Measurements from ENCODE around the gene ARL15.

ARL15 gene

GRCh38 chr5:54186108-54186507 lies 124.3 kb downstream of the ARL15 start:
- Histone ChIP-seq H3K9ac (ENCODE audit: low read depth in 1 of 2, low read length in 2 of 2) (no peak overlapping the region), H3K4me3 (ENCODE audit: low read length in 2 of 2) (no peak overlapping the region), H3K27me3 (ENCODE audit: control insufficient read depth in 2 of 2, insufficient read depth in 2 of 2, low read length in 2 of 2) (no peaks in the 10 kb centered on the region), H3K27ac (ENCODE audit: low read depth in 2 of 2, low read length in 2 of 2) (no peak overlapping the region), H3K9me3 (ENCODE audit: control insufficient read depth in 2 of 2, low read length in 2 of 2) (no peaks in the 10 kb centered on the region), H3K36me3 (ENCODE audit: control insufficient read depth in 2 of 2, insufficient read depth in 2 of 2, low read length in 2 of 2) (no peaks in the 10 kb centered on the region), H3K4me1 (ENCODE audit: control insufficient read depth in 2 of 2, insufficient read depth in 2 of 2, low read length in 2 of 2) (peaks cover 0 to 4% of the 10 kb centered on the region in 2 donors)

GRCh38 chr5:54184806-54185205 lies 125.6 kb downstream of the ARL15 start:
- Histone ChIP-seq H3K9ac (ENCODE audit: low read depth in 1 of 2, low read length in 2 of 2) (no peak overlapping the region), H3K4me1 (ENCODE audit: control insufficient read depth in 2 of 2, insufficient read depth in 2 of 2, low read length in 2 of 2) (peaks cover 0 to 4% of the 10 kb centered on the region in 2 donors), H3K27me3 (ENCODE audit: control insufficient read depth in 2 of 2, insufficient read depth in 2 of 2, low read length in 2 of 2) (no peaks in the 10 kb centered on the region), H3K36me3 (ENCODE audit: control insufficient read depth in 2 of 2, insufficient read depth in 2 of 2, low read length in 2 of 2) (no peaks in the 10 kb centered on the region), H3K4me3 (ENCODE audit: low read length in 2 of 2) (no peak overlapping the region), H3K9me3 (ENCODE audit: control insufficient read depth in 2 of 2, low read length in 2 of 2) (no peaks in the 10 kb centered on the region), H3K27ac (ENCODE audit: low read depth in 2 of 2, low read length in 2 of 2) (no peak overlapping the region)

GRCh38 chr5:54180630-54181031 lies 129.7 kb downstream of the ARL15 start:
- Histone ChIP-seq H3K27me3 (ENCODE audit: control insufficient read depth in 2 of 2, insufficient read depth in 2 of 2, low read length in 2 of 2) (no peaks in the 10 kb centered on the region), H3K27ac (ENCODE audit: low read depth in 2 of 2, low read length in 2 of 2) (no peak overlapping the region), H3K9me3 (ENCODE audit: control insufficient read depth in 2 of 2, low read length in 2 of 2) (no peaks in the 10 kb centered on the region), H3K4me3 (ENCODE audit: low read length in 2 of 2) (no peak overlapping the region), H3K4me1 (ENCODE audit: control insufficient read depth in 2 of 2, insufficient read depth in 2 of 2, low read length in 2 of 2) (peaks cover 5 to 19% of the 10 kb centered on the region in 2 donors), H3K9ac (ENCODE audit: low read depth in 1 of 2, low read length in 2 of 2) (no peak overlapping the region), H3K36me3 (ENCODE audit: control insufficient read depth in 2 of 2, insufficient read depth in 2 of 2, low read length in 2 of 2) (no peaks in the 10 kb centered on the region)

- Histone ChIP-seq H3K27me3 (ENCODE audit: control insufficient read depth in 2 of 2, insufficient read depth in 2 of 2, low read length in 2 of 2) (no peaks in the 10 kb centered on the region), H3K27ac (ENCODE audit: low read depth in 2 of 2, low read length in 2 of 2) (no peak overlapping the region), H3K4me3 (ENCODE audit: low read length in 2 of 2) (no peak overlapping the region), H3K4me1 (ENCODE audit: control insufficient read depth in 2 of 2, insufficient read depth in 2 of 2, low read length in 2 of 2) (peaks cover 5 to 17% of the 10 kb centered on the region in 2 donors), H3K36me3 (ENCODE audit: control insufficient read depth in 2 of 2, insufficient read depth in 2 of 2, low read length in 2 of 2) (no peaks in the 10 kb centered on the region), H3K9ac (ENCODE audit: low read depth in 1 of 2, low read length in 2 of 2) (no peak overlapping the region), H3K9me3 (ENCODE audit: control insufficient read depth in 2 of 2, low read length in 2 of 2) (no peaks in the 10 kb centered on the region)
Measured at GRCh38 chr5:54178991-54179390, 131.4 kb downstream of the ARL15 start.

GRCh38 chr5:54178207-54178606 lies 132.2 kb downstream of the ARL15 start:
- Histone ChIP-seq H3K27ac (ENCODE audit: low read depth in 2 of 2, low read length in 2 of 2) (no peak overlapping the region), H3K27me3 (ENCODE audit: control insufficient read depth in 2 of 2, insufficient read depth in 2 of 2, low read length in 2 of 2) (no peaks in the 10 kb centered on the region), H3K4me1 (ENCODE audit: control insufficient read depth in 2 of 2, insufficient read depth in 2 of 2, low read length in 2 of 2) (peaks cover 5 to 17% of the 10 kb centered on the region in 2 donors), H3K4me3 (ENCODE audit: low read length in 2 of 2) (no peak overlapping the region), H3K9ac (ENCODE audit: low read depth in 1 of 2, low read length in 2 of 2) (no peak overlapping the region), H3K9me3 (ENCODE audit: control insufficient read depth in 2 of 2, low read length in 2 of 2) (no peaks in the 10 kb centered on the region), H3K36me3 (ENCODE audit: control insufficient read depth in 2 of 2, insufficient read depth in 2 of 2, low read length in 2 of 2) (no peaks in the 10 kb centered on the region)

- no peak overlapping the region for H3K9ac ChIP-seq (ENCODE audit: low read depth in 1 of 2, low read length in 2 of 2)
- H3K27me3 ChIP-seq (ENCODE audit: control insufficient read depth in 2 of 2, insufficient read depth in 2 of 2, low read length in 2 of 2) = no peaks in the 10 kb centered on the region
- H3K4me3 ChIP-seq (ENCODE audit: low read length in 2 of 2) = no peak overlapping the region
- no peak overlapping the region for H3K27ac ChIP-seq (ENCODE audit: low read depth in 2 of 2, low read length in 2 of 2)
- H3K36me3 ChIP-seq (ENCODE audit: control insufficient read depth in 2 of 2, insufficient read depth in 2 of 2, low read length in 2 of 2) = no peaks in the 10 kb centered on the region
- H3K9me3 ChIP-seq (ENCODE audit: control insufficient read depth in 2 of 2, low read length in 2 of 2) = no peaks in the 10 kb centered on the region
- H3K4me1 ChIP-seq (ENCODE audit: control insufficient read depth in 2 of 2, insufficient read depth in 2 of 2, low read length in 2 of 2) = peaks cover 5 to 17% of the 10 kb centered on the region in 2 donors
Measured at GRCh38 chr5:54177058-54177457, 133.3 kb downstream of the ARL15 start.

- H3K27ac ChIP-seq (ENCODE audit: low read depth in 2 of 2, low read length in 2 of 2) = no peak overlapping the region
- peaks cover 5 to 15% of the 10 kb centered on the region in 2 donors for H3K4me1 ChIP-seq (ENCODE audit: control insufficient read depth in 2 of 2, insufficient read depth in 2 of 2, low read length in 2 of 2)
Measured at GRCh38 chr5:54176066-54176830, 134.1 kb downstream of the ARL15 start.

GRCh38 chr5:54173251-54173650 lies 137.1 kb downstream of the ARL15 start:
- Histone ChIP-seq H3K4me3 (ENCODE audit: low read length in 2 of 2) (no peak overlapping the region), H3K36me3 (ENCODE audit: control insufficient read depth in 2 of 2, insufficient read depth in 2 of 2, low read length in 2 of 2) (no peaks in the 10 kb centered on the region), H3K4me1 (ENCODE audit: control insufficient read depth in 2 of 2, insufficient read depth in 2 of 2, low read length in 2 of 2) (peaks cover 0 to 9% of the 10 kb centered on the region in 2 donors), H3K27ac (ENCODE audit: low read depth in 2 of 2, low read length in 2 of 2) (no peak overlapping the region), H3K9me3 (ENCODE audit: control insufficient read depth in 2 of 2, low read length in 2 of 2) (no peaks in the 10 kb centered on the region), H3K9ac (ENCODE audit: low read depth in 1 of 2, low read length in 2 of 2) (no peak overlapping the region), H3K27me3 (ENCODE audit: control insufficient read depth in 2 of 2, insufficient read depth in 2 of 2, low read length in 2 of 2) (no peaks in the 10 kb centered on the region)

More at GRCh38 chr5:54176066-54176830, 134.1 kb downstream of the ARL15 start:
- Histone ChIP-seq H3K27me3 (ENCODE audit: control insufficient read depth in 2 of 2, insufficient read depth in 2 of 2, low read length in 2 of 2) (no peaks in the 10 kb centered on the region), H3K9me3 (ENCODE audit: control insufficient read depth in 2 of 2, low read length in 2 of 2) (no peaks in the 10 kb centered on the region), H3K36me3 (ENCODE audit: control insufficient read depth in 2 of 2, insufficient read depth in 2 of 2, low read length in 2 of 2) (no peaks in the 10 kb centered on the region), H3K9ac (ENCODE audit: low read depth in 1 of 2, low read length in 2 of 2) (no peak overlapping the region), H3K4me3 (ENCODE audit: low read length in 2 of 2) (no peak overlapping the region)

- Histone ChIP-seq H3K4me3 (ENCODE audit: low read length in 2 of 2) (no peak overlapping the region), H3K36me3 (ENCODE audit: control insufficient read depth in 2 of 2, insufficient read depth in 2 of 2, low read length in 2 of 2) (peaks cover 0 to 3% of the 10 kb centered on the region in 2 donors), H3K27ac (ENCODE audit: low read depth in 2 of 2, low read length in 2 of 2) (no peak overlapping the region), H3K9ac (ENCODE audit: low read depth in 1 of 2, low read length in 2 of 2) (no peak overlapping the region), H3K4me1 (ENCODE audit: control insufficient read depth in 2 of 2, insufficient read depth in 2 of 2, low read length in 2 of 2) (no peaks in the 10 kb centered on the region), H3K27me3 (ENCODE audit: control insufficient read depth in 2 of 2, insufficient read depth in 2 of 2, low read length in 2 of 2) (no peaks in the 10 kb centered on the region), H3K9me3 (ENCODE audit: control insufficient read depth in 2 of 2, low read length in 2 of 2) (no peaks in the 10 kb centered on the region)
Measured at GRCh38 chr5:54171645-54172384, 138.6 kb downstream of the ARL15 start.

- no peaks in the 10 kb centered on the region for H3K27me3 ChIP-seq (ENCODE audit: control insufficient read depth in 2 of 2, insufficient read depth in 2 of 2, low read length in 2 of 2)
- H3K9ac ChIP-seq (ENCODE audit: low read depth in 1 of 2, low read length in 2 of 2) = no peak overlapping the region
- no peak overlapping the region for H3K4me3 ChIP-seq (ENCODE audit: low read length in 2 of 2)
- no peaks in the 10 kb centered on the region for H3K4me1 ChIP-seq (ENCODE audit: control insufficient read depth in 2 of 2, insufficient read depth in 2 of 2, low read length in 2 of 2)
- no peak overlapping the region for H3K27ac ChIP-seq (ENCODE audit: low read depth in 2 of 2, low read length in 2 of 2)
- peaks cover 0 to 3% of the 10 kb centered on the region in 2 donors for H3K36me3 ChIP-seq (ENCODE audit: control insufficient read depth in 2 of 2, insufficient read depth in 2 of 2, low read length in 2 of 2)
- H3K9me3 ChIP-seq (ENCODE audit: control insufficient read depth in 2 of 2, low read length in 2 of 2) = no peaks in the 10 kb centered on the region
Measured at GRCh38 chr5:54165687-54166086, 144.7 kb downstream of the ARL15 start.
